GM12874 (cell line): ENCODE results near the gene MTNR1A.

ENCODE experiments used
- CTCF ChIP-seq: IDR thresholded peaks from 2 replicates; pipeline ENCODE4 v1.5.1; 2011; ENCODE audit warnings: low read depth, mild to moderate bottlenecking, control low read depth, low read length, moderate library complexity; ENCODE audit not compliant: insufficient read depth

MTNR1A gene

GRCh38 chr4:186554914-186555827 is at the start of gene MTNR1A:
TSS of gene MTNR1A (minus strand) at chr4:186555567. CDS start at chr4:186555365, 202 bp downstream.
- TF ChIP-seq CTCF: no peak

- no peak for TF ChIP-seq CTCF
Observed at GRCh38 chr4:186604124-186604807, 48.9 kb upstream of the MTNR1A start.

- TF ChIP-seq CTCF: no peak
Observed at GRCh38 chr4:186602978-186603377, 47.6 kb upstream of the MTNR1A start.

GRCh38 chr4:186599483-186599882 is 44.1 kb upstream of the MTNR1A start:
- no peak for TF ChIP-seq CTCF

GRCh38 chr4:186598686-186599085 is 43.3 kb upstream of the MTNR1A start:
- no peak for TF ChIP-seq CTCF

- TF ChIP-seq CTCF: no peak
Observed at GRCh38 chr4:186596850-186597390, 41.6 kb upstream of the MTNR1A start.

GRCh38 chr4:186596346-186596745 is 41.0 kb upstream of the MTNR1A start:
- TF ChIP-seq CTCF: no peak
